K562 (cell line): ENCODE measurements around the gene SLC26A8. TPM values are rescaled to one million over a fixed set of nuclear protein-coding genes. Genes with fewer than 3 reads are reported as not detected.

Source experiments
- ATAC-seq: fragments of 200-7000 bp; cut with Tn5 transposase; 3 replicates; pipeline ENCODE4 v1.9.1; 2020; ENCODE audit warnings: moderate library complexity
- BruUV-seq: library from RNA; stranded (reverse); fragments of 400-500 nt; replicated peaks from 2 replicates; lab custom pipeline; 2021; lab: Mats Ljungman, UMichigan
- CTCF ChIA-PET: fragments of 300-600 bp; formaldehyde crosslinking; extraction: SDS; loops from one replicate; lab custom pipeline; 2021; ENCODE audit warnings: low intra/inter-chr PET ratio; lab: Yijun Ruan, JAX
- POLR2A ChIA-PET: fragments of 300-600, 350-650 bp; sonication (Branson Sonifier 250); formaldehyde crosslinking; extraction: SDS; loops from one replicate; lab custom pipeline; 2021; ENCODE audit warnings: antibody characterized with exemption, inconsistent platforms; lab: Yijun Ruan, JAX
- DNase-seq, 4 experiments: peaks; one replicate each; pipeline versions ENCODE4 v3.0.0 to v3.0.0-alpha.2; 2011 to 2018; ENCODE audit warnings: low spot score in 3 of 4, mixed read lengths in 3 of 4; ENCODE audit errors: extremely low read depth in 1 of 4
- FAIRE-seq: peaks from 2 replicates; lab custom pipeline; 2011; peaks lifted over from hg19 to GRCh38; lab: Jason Lieb, UNC
- H2AFZ ChIP-seq: 2 replicates; pipeline ENCODE4 v1.6.0; 2011; ENCODE audit warnings: low read depth, low read length, control low read depth, inconsistent platforms
- H3K27ac ChIP-seq: fragments of 200-600 bp; 3 replicates; pipeline ENCODE4 v1.8.0; 2011; ENCODE audit warnings: low read depth, mild to moderate bottlenecking, control low read depth, inconsistent platforms, low read length, moderate library complexity, mixed read lengths; ENCODE audit errors: extremely low read depth
- H3K27me3 ChIP-seq, 2 experiments: fragments of 300-600 bp in 1 of 2; 2 replicates in 1 of 2; 3 replicates in 1 of 2; pipeline versions ENCODE4 v1.6.0 to v1.8.0; 2011; ENCODE audit warnings: inconsistent platforms in 2 of 2, low read length in 2 of 2, mild to moderate bottlenecking in 1 of 2, mixed read lengths in 1 of 2, moderate library complexity in 1 of 2; ENCODE audit not compliant: control insufficient read depth in 2 of 2, insufficient read depth in 2 of 2
- H3K36me3 ChIP-seq: fragments of 300-600 bp; 3 replicates; pipeline ENCODE4 v1.8.0; 2011; ENCODE audit warnings: mild to moderate bottlenecking, low read length, inconsistent platforms; ENCODE audit not compliant: control insufficient read depth, insufficient read depth
- H3K4me1 ChIP-seq, 2 experiments: fragments of 200-600 bp in 1 of 2; replicated peaks in 1 of 2; 2 replicates in 1 of 2; 3 replicates in 1 of 2; pipeline versions ENCODE4 v1.5.1 to v1.8.0; 2011; ENCODE audit warnings: inconsistent platforms in 2 of 2, low read length in 2 of 2, mild to moderate bottlenecking in 1 of 2, mixed read lengths in 1 of 2, moderate library complexity in 1 of 2; ENCODE audit not compliant: control insufficient read depth in 2 of 2, insufficient read depth in 2 of 2
- H3K4me2 ChIP-seq: 2 replicates; pipeline ENCODE4 v1.6.1; 2011; ENCODE audit warnings: low read length, control low read depth, inconsistent platforms, mixed read lengths; ENCODE audit not compliant: insufficient read depth
- H3K4me3 ChIP-seq: fragments of 200-600 bp; sonication (generic), shearing (Covaris generic); 2 replicates; pipeline ENCODE4 v1.5.1; 2016; ENCODE audit warnings: control low read depth, inconsistent platforms
- H3K79me2 ChIP-seq: fragments of 200-600 bp; 3 replicates; pipeline ENCODE4 v1.8.0; 2011; ENCODE audit warnings: low read length, inconsistent platforms; ENCODE audit not compliant: control insufficient read depth, insufficient read depth
- H3K9ac ChIP-seq, 2 experiments: 2 replicates each; pipeline versions ENCODE4 v1.6.0 to v1.6.1; 2011; ENCODE audit warnings: low read depth in 2 of 2, low read length in 2 of 2, control low read depth in 1 of 2, inconsistent platforms in 1 of 2, mild to moderate bottlenecking in 1 of 2, mixed read lengths in 1 of 2; ENCODE audit not compliant: insufficient read depth in 1 of 2
- H3K9me1 ChIP-seq: one replicate; pipeline ENCODE4 v1.6.0; 2011; ENCODE audit warnings: inconsistent platforms, mild to moderate bottlenecking, low read length, moderate library complexity; ENCODE audit not compliant: control insufficient read depth, insufficient read depth
- H3K9me3 ChIP-seq: replicated peaks from 2 replicates; pipeline ENCODE4 v1.5.1; 2011; ENCODE audit warnings: low read depth, low read length, inconsistent platforms; ENCODE audit not compliant: control insufficient read depth, insufficient read depth
- H4K20me1 ChIP-seq: replicated peaks from 2 replicates; pipeline ENCODE4 v1.6.1; 2011; ENCODE audit warnings: low read length, inconsistent platforms, mixed read lengths; ENCODE audit not compliant: control insufficient read depth, insufficient read depth
- CTBP1 ChIP-seq: fragments of 450-650 bp; IDR thresholded peaks from 2 replicates; pipeline ENCODE4 v1.6.1; 2016; ENCODE audit warnings: borderline replicate concordance
- EP300 ChIP-seq: IDR thresholded peaks from 2 replicates; pipeline ENCODE4 v1.6.1; 2012; ENCODE audit warnings: low read length, improper control_type of control experiment
- KLF6 ChIP-seq: fragments of 250-450 bp; sonication (Bioruptor Pico); IDR thresholded peaks from 2 replicates; pipeline ENCODE4 v1.4.0; 2020; ENCODE audit warnings: mild to moderate bottlenecking, moderate library complexity, borderline replicate concordance
- MIER1 ChIP-seq: fragments of 450-650 bp; IDR thresholded peaks from 2 replicates; pipeline ENCODE4 v1.6.1; 2016; ENCODE audit warnings: antibody characterized with exemption, mild to moderate bottlenecking, low read depth
- PHTF2 ChIP-seq: fragments of 250-450 bp; sonication (Bioruptor Pico); IDR thresholded peaks from 2 replicates; pipeline ENCODE4 v1.5.0; 2021; ENCODE audit warnings: mild to moderate bottlenecking
- RBM17 ChIP-seq: fragments of 200-400 bp; formaldehyde crosslinking; IDR thresholded peaks from 2 replicates; pipeline ENCODE4 v1.6.1; 2017; ENCODE audit warnings: low read depth, mild to moderate bottlenecking, low read length, borderline replicate concordance
- RBM34 ChIP-seq: fragments of 200-400 bp; formaldehyde crosslinking; IDR thresholded peaks from 2 replicates; pipeline ENCODE4 v1.6.1; 2018; ENCODE audit warnings: low read length, borderline replicate concordance; ENCODE audit not compliant: insufficient read depth
- ZBTB1 ChIP-seq: sonication (generic); formaldehyde crosslinking; IDR thresholded peaks from 2 replicates; pipeline ENCODE4 v1.8.1; 2023; ENCODE audit warnings: missing genetic modification reagents, low read depth, mild to moderate bottlenecking, borderline replicate concordance
- ZFP36 ChIP-seq: fragments of 150-350 bp; IDR thresholded peaks from 2 replicates; pipeline ENCODE4 v1.6.1; 2018; ENCODE audit warnings: low read length, low read depth; ENCODE audit not compliant: partially characterized antibody
- ZNF24 ChIP-seq: fragments of 450-650 bp; IDR thresholded peaks from 2 replicates; pipeline ENCODE4 v1.6.1; 2016
- ZNF41 ChIP-seq: fragments of 250-450 bp; sonication (Bioruptor Pico); conservative IDR thresholded peaks from 2 replicates; pipeline ENCODE4 v1.4.0; 2020; ENCODE audit warnings: mild to moderate bottlenecking
- WGBS: fragments of 100-300 bp; shearing (Covaris generic); methylation state at CpG from one replicate; pipeline ENCODE4 v1.1.6; 2016; ENCODE audit warnings: low coverage, mixed read lengths; ENCODE audit not compliant: insufficient coverage; ENCODE audit errors: missing lambda C conversion rate; 5-methylcytosine and 5-hydroxymethylcytosine counted together
- in situ Hi-C: fragments of 300-500 bp; cut with MboI; formaldehyde crosslinking; loops from 4 replicates; pipeline ENCODE4 v1.15.0; 2018; ENCODE audit warnings: inconsistent platforms, mixed read lengths
- intact Hi-C: fragments of 100-400 bp; cut with micrococcal nuclease; formaldehyde crosslinking; loops from 2 replicates; pipeline ENCODE4 v1.14.2; 2022
- polyA plus RNA-seq, 8 experiments: library from polyadenylated mRNA; depleted of rRNA in 4 of 8; stranded (reverse) in 5 of 8; unstranded in 3 of 8; fragments of >200 nt; fragmentation: Nextera tagmentation in 2 of 8; fragmentation: Illumina TruSeq in 1 of 8; extraction: Ambion mirVana in 2 of 8; extraction: Trizol in 1 of 8; gene quantifications; 2 replicates each; pipeline versions ENCODE4 v1.2.1 to v1.2.3, GENCODE V29; 2011 to 2014; ENCODE audit warnings: inconsistent platforms in 1 of 8, missing spikeins in 1 of 8
- total RNA-seq, 7 experiments: library from RNA; depleted of rRNA in 6 of 7; stranded (reverse); fragments of >200 nt in 6 of 7; fragmentation: Illumina TruSeq in 2 of 7; extraction: Trizol in 2 of 7; gene quantifications; 2 replicates each; pipeline versions ENCODE4 v1.2.1 to v1.2.3, GENCODE V29; 2011 to 2021; ENCODE audit warnings: low replicate concordance in 1 of 7
- TF ChIP-seq, protein P1 (sequence below), 3 experiments: fragments of 200-800 bp in 1 of 3; sonication (Bioruptor generic) in 1 of 3; sonication (generic) in 1 of 3; formaldehyde crosslinking in 1 of 3; IDR thresholded peaks; 2 replicates each; pipeline versions ENCODE4 v1.6.1 to v1.8.0; 2016 to 2022; ENCODE audit warnings: mild to moderate bottlenecking in 2 of 3, missing compliant biosample characterization in 2 of 3, missing genetic modification characterization in 2 of 3, missing genetic modification reagents in 1 of 3

The SLC26A8 gene
- total and polyA plus RNA-seq, 9 of the 15 experiments (the other 6 are each of a cell fraction or from before 2014, with no cell fraction given), result not detected

DNA sequence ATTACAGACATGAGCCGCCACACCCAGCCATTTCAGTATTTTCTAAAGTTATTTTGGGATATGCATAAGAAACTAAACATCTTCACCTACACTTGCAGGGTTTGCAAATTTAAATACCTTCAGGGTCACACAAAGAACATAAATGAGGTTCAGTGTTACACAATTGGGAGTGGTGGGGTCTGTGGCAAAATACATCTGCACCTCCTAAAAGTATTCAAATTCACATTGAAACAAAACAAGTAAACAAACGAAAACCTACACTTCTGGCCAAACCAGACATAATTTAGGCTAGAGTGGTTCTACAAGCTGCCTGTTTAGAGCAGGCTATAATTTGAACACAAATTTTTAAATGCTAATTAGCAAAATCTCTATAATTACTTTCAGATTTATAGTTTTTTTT lies 37.8 kb upstream of the SLC26A8 start:
- ChIA-PET CTCF (no interaction called here), POLR2A (interaction anchor here (1.3 kb wide), 1 partner anchor 15 kb away, joined by 3 read pairs; no protein-coding TSS in a partner anchor)
- no peaks in the 10 kb centered on the region for H3K27me3 ChIP-seq
- peaks cover 21% of the 10 kb centered on the region for H4K20me1 ChIP-seq
- peaks cover 33% of the 10 kb centered on the region; the same call in 2 of the 3 replicates for H3K36me3 ChIP-seq
- no peaks in the 10 kb centered on the region for H3K9me3 ChIP-seq
- no peak overlapping the region for H3K27ac ChIP-seq
- H3K9me1 ChIP-seq, result no peaks in the 10 kb centered on the region
- 76% methylated on average over 2 of the region's 2 CpGs for WGBS
- no TSS peak for BruUV-seq
- FAIRE-seq (no peak), DNase-seq (no peak), ATAC-seq (no peak)
- TF ChIP-seq ZNF41 (CRISPR knock-in tag) (no peak), ZBTB1 (CRISPR knock-in tag) (no peak), ZFP36 (peak; percentile 48), PHTF2 (CRISPR knock-in tag) (no peak), EP300 (no peak)
- peaks cover 3 to 4% of the 10 kb centered on the region in 2 experiments; a peak in 3 of 5 replicates for H3K4me1 ChIP-seq
- H2AFZ ChIP-seq, result no peak overlapping the region
- intact Hi-C loops, result no loop called here
- H3K4me3 ChIP-seq, result no peak overlapping the region
- no peak overlapping the region for H3K9ac ChIP-seq
- in situ Hi-C loops, result no loop called here
- peaks cover 27% of the 10 kb centered on the region; the same call in 2 of the 3 replicates for H3K79me2 ChIP-seq
- H3K4me2 ChIP-seq, result no peak overlapping the region

DNA sequence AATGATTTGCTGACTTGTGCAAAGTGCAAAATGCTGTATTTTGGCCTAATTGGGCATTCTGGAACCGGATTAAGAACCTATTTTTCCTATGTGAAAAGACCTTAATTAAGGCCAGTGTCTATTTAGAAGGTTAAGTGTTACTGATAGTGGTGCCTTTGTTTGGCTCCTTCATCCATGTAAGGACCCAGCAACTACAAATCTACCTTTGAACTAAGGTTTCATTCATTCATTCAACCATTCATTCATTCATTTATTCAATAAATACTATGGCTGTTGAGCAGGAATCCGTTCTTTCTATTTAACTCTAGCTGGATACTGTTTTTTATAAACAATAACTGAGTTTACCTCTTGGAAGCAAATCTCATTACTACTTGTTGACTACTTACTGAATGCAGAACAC lies 36.8 kb upstream of the SLC26A8 start:
- H3K9me1 ChIP-seq, result no peaks in the 10 kb centered on the region
- peaks cover 23% of the 10 kb centered on the region; the same call in 2 of the 3 replicates for H3K79me2 ChIP-seq
- no peak overlapping the region for H3K9ac ChIP-seq
- no peak overlapping the region for H3K4me2 ChIP-seq
- ATAC-seq (no peak), DNase-seq (no peak), FAIRE-seq (no peak)
- peaks cover 0 to 3% of the 10 kb centered on the region in 2 experiments; a peak in 2 of 5 replicates for H3K4me1 ChIP-seq
- H3K9me3 ChIP-seq, result no peaks in the 10 kb centered on the region
- peaks cover 36% of the 10 kb centered on the region; the same call in 2 of the 3 replicates for H3K36me3 ChIP-seq
- in situ Hi-C loops, result no loop called here
- WGBS, result 48% methylated on average over 2 of the region's 2 CpGs
- BruUV-seq, result no TSS peak
- no peaks in the 10 kb centered on the region for H3K27me3 ChIP-seq
- no peak overlapping the region for H3K4me3 ChIP-seq
- ChIA-PET CTCF (no interaction called here), POLR2A (no interaction called here)
- no peak for TF ChIP-seq KLF6 (CRISPR knock-in tag)
- TF ChIP-seq CTBP1, result no peak
- no peak for TF ChIP-seq MIER1
- peak; percentile 83 for TF ChIP-seq ZNF24
- no peak for TF ChIP-seq RBM17
- TF ChIP-seq RBM34, result no peak
- TF ChIP-seq, protein P1, sequence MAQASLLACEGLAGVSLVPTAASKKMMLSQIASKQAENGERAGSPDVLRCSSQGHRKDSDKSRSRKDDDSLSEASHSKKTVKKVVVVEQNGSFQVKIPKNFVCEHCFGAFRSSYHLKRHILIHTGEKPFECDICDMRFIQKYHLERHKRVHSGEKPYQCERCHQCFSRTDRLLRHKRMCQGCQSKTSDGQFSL (CRISPR knock-in tag; IDR thresholded peaks at IDR 0.05), result no peak
- TF ChIP-seq, protein P1 (tag; IDR thresholded peaks at IDR 0.05), result no peak
- H3K27ac ChIP-seq, result no peak overlapping the region
- no peak overlapping the region for H2AFZ ChIP-seq
- H4K20me1 ChIP-seq, result peaks cover 18% of the 10 kb centered on the region; the same call in 1 of the 2 replicates
- intact Hi-C loops, result no loop called here
